NAMALWA (cell line): Measurements from ENCODE around the gene CCM2L.
A peak's percentile ranks its signal among the peaks of the same experiment; 100 is the strongest.

ENCODE experiments used
- DNase-seq: peaks from one replicate; pipeline ENCODE4 v3.0.0-alpha.2; 2015; ENCODE audit warnings: low spot score

The CCM2L gene

GRCh38 chr20:32010101-32010500, at the start of gene CCM2L:
TSS of gene CCM2L (plus strand) at chr20:32010438. CDS start at chr20:32010455, 17 bp downstream.
- no peak for DNase-seq

DNA sequence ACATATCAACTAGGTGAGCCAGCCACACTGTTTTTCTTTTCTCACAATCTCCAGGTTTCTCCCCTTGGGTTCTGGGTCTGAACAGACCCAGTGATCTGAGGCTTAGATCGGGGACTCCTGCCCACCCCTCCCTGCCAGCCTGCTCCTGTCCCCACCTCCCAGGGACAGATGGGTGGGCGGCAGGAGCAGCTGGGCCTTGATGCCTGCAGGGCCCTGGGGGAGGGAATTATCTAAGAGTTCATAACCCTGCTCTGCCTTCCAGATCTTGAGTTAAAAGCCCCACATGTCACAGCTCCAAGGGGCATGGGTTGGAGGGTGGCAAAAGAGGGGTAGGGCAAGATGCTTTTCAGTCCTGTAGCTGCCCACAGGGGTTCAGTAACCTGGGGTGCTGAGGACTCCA, 47.5 kb upstream of the CCM2L start:
- DNase-seq, result no peak

DNA sequence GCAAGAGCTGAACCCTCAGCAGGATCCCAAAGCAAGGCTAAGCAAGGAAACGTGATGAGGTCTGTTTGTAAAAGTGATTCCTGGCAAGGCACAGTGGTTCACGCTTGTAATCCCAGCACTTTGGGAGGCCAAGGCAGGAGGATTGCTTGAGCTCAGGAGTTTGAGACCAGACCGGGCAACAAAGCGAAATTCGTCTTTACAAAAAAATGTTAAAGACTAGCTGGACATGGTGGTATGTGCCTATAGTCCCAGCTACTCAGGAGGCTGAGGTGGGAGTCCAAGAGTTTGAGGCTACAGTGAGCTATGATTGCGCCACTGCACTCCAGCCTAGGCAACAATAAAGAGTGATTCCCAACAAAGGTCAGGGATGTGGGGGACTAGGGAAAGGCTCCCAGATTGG, 46.3 kb upstream of the CCM2L start:
- DNase-seq, result no peak

DNA sequence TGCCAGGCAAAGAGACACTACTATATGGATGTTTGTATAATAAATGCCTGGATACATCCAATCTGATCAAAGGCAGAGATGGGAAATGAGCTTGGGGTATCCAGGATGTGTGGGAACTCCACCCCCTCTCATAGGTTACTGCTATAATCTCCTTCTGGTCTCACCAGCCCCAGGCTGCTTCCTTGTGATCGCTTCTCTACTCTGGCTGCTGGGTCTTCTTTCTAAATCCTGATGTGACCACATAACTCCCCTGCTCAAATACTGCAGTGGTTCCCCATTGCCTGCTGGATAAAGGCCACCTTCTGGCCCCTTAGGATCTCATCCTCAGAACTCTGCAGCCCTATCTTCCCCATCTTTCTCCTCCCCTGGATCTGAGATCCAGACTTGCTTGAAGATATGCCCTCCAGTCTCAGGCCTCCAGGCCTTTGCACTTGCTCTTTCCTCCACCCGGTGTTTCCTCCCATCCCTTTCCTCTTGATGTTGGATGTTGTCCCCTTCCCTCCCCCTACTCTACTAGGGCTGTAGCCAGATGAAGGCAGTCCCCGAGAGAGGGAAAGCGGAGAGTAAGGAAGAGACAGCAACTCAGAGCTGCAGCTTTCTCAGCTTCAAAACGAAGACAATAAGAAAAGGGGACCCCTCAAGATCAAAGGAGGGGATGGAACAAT, 43.1 kb upstream of the CCM2L start:
- no peak for DNase-seq

- DNase-seq, result no peak
Observed at GRCh38 chr20:31967830-31968249, 42.4 kb upstream of the CCM2L start, which contains the start of gene XKR7. TSS of gene XKR7 (plus strand) at chr20:31968151. CDS start at chr20:31968176, 25 bp downstream.

GRCh38 chr20:31968291-31969126, 41.7 kb upstream of the CCM2L start:
- peak; percentile 74 for DNase-seq

DNA sequence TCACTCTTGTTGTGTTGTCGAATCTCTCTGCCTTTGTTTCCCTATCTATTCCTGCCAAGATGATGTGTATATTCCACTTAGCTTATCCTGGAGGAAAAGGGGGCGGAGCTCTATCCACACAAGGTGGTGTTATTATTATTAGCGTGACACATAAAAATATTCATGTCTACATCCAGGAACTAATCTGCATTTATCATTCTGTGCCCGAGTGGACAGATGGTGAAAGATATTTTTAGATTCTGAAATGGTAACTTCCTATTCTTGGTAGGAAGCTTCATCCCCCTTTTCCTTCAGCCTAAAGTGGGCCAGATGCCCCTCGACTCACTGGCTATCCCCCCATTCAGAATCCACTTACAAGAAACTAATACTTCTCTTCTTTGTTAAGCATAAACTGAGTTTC, 40.2 kb upstream of the CCM2L start:
- DNase-seq, result no peak

DNA sequence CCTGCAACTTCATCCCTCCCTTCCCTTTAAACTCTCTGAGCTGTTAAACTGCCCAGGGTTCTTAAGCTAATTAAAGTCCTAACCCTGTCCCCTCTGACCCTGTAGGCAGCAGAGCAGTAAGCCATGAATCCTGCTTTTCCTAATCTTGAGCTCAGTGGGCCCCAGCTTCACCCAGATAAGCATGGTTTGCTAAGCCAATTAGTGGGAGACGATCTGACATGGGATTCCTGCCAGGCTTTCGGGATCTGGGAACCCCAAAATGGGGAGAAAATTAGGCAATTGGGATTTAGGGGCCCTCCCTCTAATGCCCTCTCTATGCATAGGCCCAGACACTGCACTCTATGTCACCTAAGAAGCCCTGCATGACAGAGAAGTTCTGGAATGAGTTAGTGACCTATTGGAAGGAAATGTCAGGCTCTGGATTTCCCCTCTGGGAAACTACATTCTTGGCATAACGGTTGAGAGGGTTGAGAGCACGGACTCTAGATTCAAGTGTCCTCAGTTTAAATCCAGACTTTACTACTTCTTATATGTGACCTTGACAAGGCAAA, 37.7 kb upstream of the CCM2L start:
- DNase-seq, result no peak

DNA sequence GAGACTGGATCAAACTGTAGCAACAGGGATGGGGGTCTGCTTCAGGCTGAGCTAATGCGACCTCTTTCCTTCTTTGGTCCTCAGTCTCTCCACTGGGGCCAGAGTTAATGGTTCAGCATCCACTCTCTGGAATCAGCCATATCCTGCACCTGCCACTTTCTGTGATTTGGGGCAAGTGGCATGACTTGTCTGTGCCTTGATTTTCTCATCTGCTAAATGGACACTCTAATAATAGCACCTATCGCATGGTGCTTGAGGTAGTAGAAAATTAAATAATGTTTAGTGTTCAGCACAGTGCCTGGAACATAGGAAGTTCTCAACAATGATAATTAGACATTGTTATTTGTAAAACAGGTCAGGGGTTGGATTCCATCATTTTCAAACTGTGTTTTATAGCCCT, 35.9 kb upstream of the CCM2L start:
- no peak for DNase-seq

- DNase-seq, result no peak
Observed at GRCh38 chr20:31974951-31975487, 35.2 kb upstream of the CCM2L start.

GRCh38 chr20:31975874-31976273, 34.4 kb upstream of the CCM2L start:
- DNase-seq, result no peak

DNA sequence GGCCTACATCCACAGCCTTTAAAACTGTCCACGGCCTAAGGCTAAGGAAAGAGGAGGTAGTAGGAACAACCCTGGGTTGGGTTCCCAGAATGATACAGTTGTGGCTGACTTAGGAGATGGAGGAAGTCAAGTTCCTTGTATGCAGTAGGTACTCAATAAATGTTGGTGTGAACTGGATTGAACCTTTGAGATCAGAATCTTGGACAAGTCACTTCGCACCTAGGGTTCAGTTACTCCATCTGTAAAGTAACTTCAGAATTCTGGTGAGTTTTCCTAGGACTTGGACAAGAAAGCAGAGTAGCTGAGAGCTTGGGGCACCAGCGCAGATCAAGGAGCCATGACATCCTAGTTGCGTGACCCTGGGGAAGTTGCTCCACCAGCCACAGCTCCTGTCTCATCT, 33.2 kb upstream of the CCM2L start:
- DNase-seq, result no peak

DNA sequence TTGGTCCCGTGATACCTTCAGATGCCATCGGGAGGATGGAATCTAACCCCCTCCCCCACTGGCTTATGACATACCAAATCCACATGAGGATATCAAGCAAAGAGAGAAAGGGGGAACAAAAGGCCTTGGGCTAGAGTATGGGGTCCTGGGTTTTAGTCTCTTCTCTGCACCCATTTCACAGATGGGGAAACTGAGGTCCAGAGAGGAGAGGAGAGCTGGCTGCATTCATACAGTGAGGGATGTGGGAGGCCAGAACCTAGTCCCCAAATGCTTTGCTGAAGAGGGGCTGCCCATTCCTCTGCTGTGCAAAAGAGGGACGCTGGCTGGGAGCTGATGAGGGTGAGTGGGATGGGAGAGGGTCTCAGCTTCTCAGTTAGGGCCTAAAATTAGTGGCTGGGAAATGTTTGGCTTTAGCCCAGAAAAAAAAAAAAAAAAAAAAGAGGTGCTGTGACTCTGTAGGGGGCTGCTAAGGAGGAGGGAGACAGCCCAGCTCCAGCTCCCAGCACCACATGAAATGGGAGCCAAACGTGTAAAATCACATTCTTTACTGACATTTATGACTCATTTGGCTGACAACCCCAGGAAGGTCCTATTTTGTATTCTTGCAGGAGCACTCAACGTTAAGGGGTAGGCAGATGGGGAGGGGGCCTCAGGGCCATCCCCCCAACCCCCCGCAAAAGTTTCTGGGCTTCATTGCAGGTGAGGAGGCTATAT, 30.4 kb upstream of the CCM2L start:
- no peak for DNase-seq

GRCh38 chr20:31981784-31982183, 28.5 kb upstream of the CCM2L start:
- DNase-seq, result no peak

GRCh38 chr20:31984981-31985471, 25.2 kb upstream of the CCM2L start:
- no peak for DNase-seq

DNA sequence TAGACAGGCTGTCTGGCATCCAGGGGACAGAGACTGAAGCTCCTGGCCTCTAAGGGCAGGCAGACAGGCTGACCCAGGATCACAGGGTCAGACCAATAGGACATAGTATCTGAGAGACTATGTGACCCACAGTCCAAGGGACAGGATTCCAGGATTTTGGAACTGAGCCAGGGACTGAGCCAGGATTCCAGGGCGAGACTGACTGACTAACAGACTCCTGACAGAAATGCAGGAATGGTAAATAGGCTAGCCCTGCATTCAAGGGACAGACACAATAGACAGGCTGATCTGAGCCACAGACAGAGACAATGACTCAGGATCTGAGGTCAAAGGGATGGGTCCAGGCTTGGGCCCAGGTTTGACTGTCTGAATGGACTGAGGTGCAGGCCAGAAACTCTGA, 22.5 kb upstream of the CCM2L start:
- DNase-seq, result no peak

- no peak for DNase-seq
Observed at GRCh38 chr20:31988430-31989015, 21.7 kb upstream of the CCM2L start.

DNA sequence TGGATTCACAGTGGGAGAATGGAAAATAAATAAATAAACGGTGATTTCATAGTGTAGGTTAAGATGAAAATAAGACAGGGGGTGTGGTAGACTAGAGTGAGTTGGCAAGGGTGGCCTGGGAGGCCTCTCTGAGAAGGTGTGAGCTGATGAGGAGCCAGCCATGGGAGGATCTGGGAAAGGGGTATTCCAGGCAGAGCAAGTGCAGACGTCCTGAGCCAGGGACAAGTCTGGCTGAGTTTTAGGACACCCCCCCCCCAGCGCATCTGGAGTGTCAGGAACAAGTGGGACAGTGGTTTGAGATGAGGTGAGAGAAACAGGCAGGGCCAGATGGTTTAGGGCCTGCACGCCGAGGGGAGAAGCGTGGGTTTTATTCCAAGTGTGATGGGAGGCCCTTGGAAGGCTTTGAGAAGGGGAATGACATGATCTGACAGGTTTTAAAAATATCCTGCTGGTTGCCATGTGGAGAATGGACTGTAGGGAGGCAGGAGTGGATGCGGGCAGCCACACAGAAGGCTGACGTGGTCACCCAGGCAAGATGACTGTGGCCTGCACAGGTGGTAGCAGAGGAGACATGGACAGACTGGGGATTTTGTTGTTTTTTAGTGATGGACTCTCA, 21.1 kb upstream of the CCM2L start:
- no peak for DNase-seq

DNA sequence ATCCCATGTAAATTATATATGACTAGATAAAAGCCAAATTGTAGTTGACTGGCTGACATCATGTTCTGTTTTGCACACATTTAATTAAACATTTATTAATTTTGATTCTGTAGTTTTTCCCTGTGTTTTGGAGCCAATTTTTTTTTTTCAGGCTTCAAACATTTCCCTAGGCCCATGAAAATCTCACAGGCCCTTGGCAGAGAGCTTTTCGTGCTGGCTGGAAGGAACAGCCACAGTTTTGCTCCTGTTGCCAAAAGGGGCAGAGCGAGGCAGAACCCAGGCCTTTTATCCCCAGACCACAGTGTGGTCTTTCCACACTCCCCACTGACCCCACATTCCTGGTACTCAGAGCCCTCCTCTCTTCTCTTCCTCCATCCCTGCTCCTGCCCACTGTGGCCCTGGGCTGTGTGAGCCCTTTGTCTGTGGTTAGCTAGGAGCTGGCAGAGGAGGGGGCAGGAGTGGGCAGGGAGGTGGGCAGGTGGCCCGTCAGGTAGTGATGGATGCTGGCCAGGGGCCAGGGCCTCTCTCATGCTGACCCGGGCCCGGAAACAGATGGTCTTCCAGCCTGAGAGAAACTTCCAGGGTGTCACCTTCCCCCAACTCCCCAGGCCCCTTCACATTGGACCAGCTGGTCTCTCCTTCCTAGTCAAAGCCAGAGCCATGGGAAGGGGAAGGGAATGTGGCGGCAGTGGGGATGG, 19.4 kb upstream of the CCM2L start:
- DNase-seq, result no peak

- DNase-seq, result no peak
Observed at GRCh38 chr20:31991339-31991705, 18.9 kb upstream of the CCM2L start.

DNA sequence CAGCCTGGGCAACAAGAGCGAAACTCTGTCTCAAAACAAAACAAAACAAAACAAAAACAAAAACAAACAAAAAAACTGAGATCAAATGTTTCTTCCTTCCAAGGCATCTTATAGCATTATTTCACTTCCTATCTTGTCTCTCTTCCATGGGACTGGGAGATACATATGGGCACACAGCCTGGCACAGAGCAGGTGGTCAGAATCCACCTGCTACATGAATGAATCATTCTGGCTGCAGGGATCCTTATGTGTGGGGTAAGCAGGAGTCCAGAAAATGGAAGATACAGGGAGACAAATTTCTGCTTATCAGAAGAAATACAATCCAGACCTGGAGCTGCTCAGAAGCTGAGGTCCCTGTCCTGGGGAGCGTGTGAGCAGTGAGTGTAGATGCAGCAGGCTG, 18.2 kb upstream of the CCM2L start:
- no peak for DNase-seq
